NCI-H345 treated with DMSO at 0.1 percent for 48 hours (cell line): ENCODE results near the gene ASPHD2.

Experiments used
- DNase-seq: peaks from one replicate; lab custom pipeline; 2025; ENCODE audit not compliant: unreplicated experiment; lab: John Stamatoyannopoulos, UW

The ASPHD2 gene

GRCh38 chr22:26445577-26446275 lies 16.7 kb downstream of the ASPHD2 start:
- DNase-seq, result no peak

- DNase-seq, result no peak
Observed at GRCh38 chr22:26446808-26447515, 17.9 kb downstream of the ASPHD2 start.

- no peak for DNase-seq
Observed at GRCh38 chr22:26447584-26448329, 18.7 kb downstream of the ASPHD2 start.

- DNase-seq, result no peak
Observed at GRCh38 chr22:26448334-26448733, 19.3 kb downstream of the ASPHD2 start.

- no peak for DNase-seq
Observed at GRCh38 chr22:26448941-26449340, 19.9 kb downstream of the ASPHD2 start.

- DNase-seq, result no peak
Observed at GRCh38 chr22:26450453-26451185, 21.6 kb downstream of the ASPHD2 start.

GRCh38 chr22:26452236-26453016 lies 23.4 kb downstream of the ASPHD2 start:
- no peak for DNase-seq

- DNase-seq, result no peak
Observed at GRCh38 chr22:26453216-26453615, 24.2 kb downstream of the ASPHD2 start.

GRCh38 chr22:26453812-26454500 lies 24.9 kb downstream of the ASPHD2 start:
- DNase-seq, result no peak

- DNase-seq, result no peak
Observed at GRCh38 chr22:26457661-26458272, 28.7 kb downstream of the ASPHD2 start.

GRCh38 chr22:26460202-26460601 lies 31.1 kb downstream of the ASPHD2 start:
- DNase-seq, result no peak

- DNase-seq, result no peak
Observed at GRCh38 chr22:26461188-26461810, 32.2 kb downstream of the ASPHD2 start.

GRCh38 chr22:26462051-26462450 lies 33.0 kb downstream of the ASPHD2 start:
- no peak for DNase-seq

GRCh38 chr22:26462641-26463040 lies 33.6 kb downstream of the ASPHD2 start:
- DNase-seq, result no peak

- no peak for DNase-seq
Observed at GRCh38 chr22:26463101-26463661, 34.1 kb downstream of the ASPHD2 start.

- DNase-seq, result no peak
Observed at GRCh38 chr22:26463688-26464087, 34.6 kb downstream of the ASPHD2 start.

GRCh38 chr22:26464312-26464711 lies 35.3 kb downstream of the ASPHD2 start:
- DNase-seq, result no peak

GRCh38 chr22:26466196-26466595 lies 37.1 kb downstream of the ASPHD2 start:
- no peak for DNase-seq

GRCh38 chr22:26470807-26471206 lies 41.7 kb downstream of the ASPHD2 start:
- DNase-seq, result no peak
